ENCODE data around the gene ROBO2.

Gene ROBO2

GRCh38 chr3:77467702-77468625 is 428.1 kb downstream of the ROBO2 start:
- H3K9me3 Mint-ChIP-seq, result peaks cover 24% of the 10 kb centered on the region
- no peak overlapping the region for H3K27ac Mint-ChIP-seq
- H3K4me3 Mint-ChIP-seq, result no peak overlapping the region
- no peaks in the 10 kb centered on the region for H3K4me1 Mint-ChIP-seq (ENCODE audit: low read depth)
- H3K27me3 Mint-ChIP-seq (ENCODE audit: low read depth), result no peaks in the 10 kb centered on the region
- no peaks in the 10 kb centered on the region for H3K36me3 Mint-ChIP-seq (ENCODE audit: low read depth)

- Mint-ChIP-seq H3K36me3 (ENCODE audit: low read depth) (no peaks in the 10 kb centered on the region), H3K4me1 (ENCODE audit: low read depth) (no peaks in the 10 kb centered on the region), H3K4me3 (no peak overlapping the region), H3K27ac (no peak overlapping the region), H3K27me3 (ENCODE audit: low read depth) (no peaks in the 10 kb centered on the region), H3K9me3 (peaks cover 24% of the 10 kb centered on the region)
Measured at GRCh38 chr3:77468626-77469020, 428.7 kb downstream of the ROBO2 start.

GRCh38 chr3:77475507-77475906 is 435.6 kb downstream of the ROBO2 start:
- Mint-ChIP-seq H3K27me3 (ENCODE audit: low read depth) (no peaks in the 10 kb centered on the region), H3K27ac (no peak overlapping the region), H3K4me1 (ENCODE audit: low read depth) (no peaks in the 10 kb centered on the region), H3K36me3 (ENCODE audit: low read depth) (no peaks in the 10 kb centered on the region), H3K9me3 (peaks cover 32% of the 10 kb centered on the region), H3K4me3 (no peak overlapping the region)

- H3K36me3 Mint-ChIP-seq (ENCODE audit: low read depth), result no peaks in the 10 kb centered on the region
- H3K4me3 Mint-ChIP-seq, result no peak overlapping the region
- H3K4me1 Mint-ChIP-seq (ENCODE audit: low read depth), result no peaks in the 10 kb centered on the region
- peaks cover 25% of the 10 kb centered on the region for H3K9me3 Mint-ChIP-seq
- H3K27ac Mint-ChIP-seq, result no peak overlapping the region
- H3K27me3 Mint-ChIP-seq (ENCODE audit: low read depth), result no peaks in the 10 kb centered on the region
Measured at GRCh38 chr3:77479021-77479420, 439.1 kb downstream of the ROBO2 start.

- Mint-ChIP-seq H3K9me3 (peaks cover 31% of the 10 kb centered on the region), H3K4me1 (ENCODE audit: low read depth) (no peaks in the 10 kb centered on the region), H3K36me3 (ENCODE audit: low read depth) (no peaks in the 10 kb centered on the region), H3K27ac (no peak overlapping the region), H3K27me3 (ENCODE audit: low read depth) (no peaks in the 10 kb centered on the region), H3K4me3 (no peak overlapping the region)
Measured at GRCh38 chr3:77489216-77489615, 449.3 kb downstream of the ROBO2 start.

- no peaks in the 10 kb centered on the region for H3K4me1 Mint-ChIP-seq (ENCODE audit: low read depth)
- H3K27ac Mint-ChIP-seq, result no peak overlapping the region
- H3K9me3 Mint-ChIP-seq, result peaks cover 20% of the 10 kb centered on the region
- no peaks in the 10 kb centered on the region for H3K36me3 Mint-ChIP-seq (ENCODE audit: low read depth)
- H3K27me3 Mint-ChIP-seq (ENCODE audit: low read depth), result no peaks in the 10 kb centered on the region
- H3K4me3 Mint-ChIP-seq, result no peak overlapping the region
Measured at GRCh38 chr3:77491961-77492360, 452.1 kb downstream of the ROBO2 start.

- H3K36me3 Mint-ChIP-seq (ENCODE audit: low read depth), result no peaks in the 10 kb centered on the region
- H3K27ac Mint-ChIP-seq, result no peak overlapping the region
- no peak overlapping the region for H3K4me3 Mint-ChIP-seq
- H3K27me3 Mint-ChIP-seq (ENCODE audit: low read depth), result no peaks in the 10 kb centered on the region
- H3K4me1 Mint-ChIP-seq (ENCODE audit: low read depth), result no peaks in the 10 kb centered on the region
- H3K9me3 Mint-ChIP-seq, result peaks cover 8% of the 10 kb centered on the region
Measured at GRCh38 chr3:77500721-77501120, 460.8 kb downstream of the ROBO2 start.

- Mint-ChIP-seq H3K4me1 (ENCODE audit: low read depth) (no peaks in the 10 kb centered on the region), H3K27me3 (ENCODE audit: low read depth) (no peaks in the 10 kb centered on the region), H3K4me3 (no peak overlapping the region), H3K36me3 (ENCODE audit: low read depth) (no peaks in the 10 kb centered on the region), H3K9me3 (peaks cover 21% of the 10 kb centered on the region), H3K27ac (no peak overlapping the region)
Measured at GRCh38 chr3:77506384-77506783, 466.5 kb downstream of the ROBO2 start.

- H3K27me3 Mint-ChIP-seq (ENCODE audit: low read depth), result no peaks in the 10 kb centered on the region
- H3K4me1 Mint-ChIP-seq (ENCODE audit: low read depth), result no peaks in the 10 kb centered on the region
- H3K36me3 Mint-ChIP-seq (ENCODE audit: low read depth), result no peaks in the 10 kb centered on the region
- no peak overlapping the region for H3K27ac Mint-ChIP-seq
- no peak overlapping the region for H3K4me3 Mint-ChIP-seq
- H3K9me3 Mint-ChIP-seq, result peaks cover 28% of the 10 kb centered on the region
Measured at GRCh38 chr3:77513542-77513941, 473.6 kb downstream of the ROBO2 start.

- H3K36me3 Mint-ChIP-seq (ENCODE audit: low read depth), result no peaks in the 10 kb centered on the region
- peaks cover 21% of the 10 kb centered on the region for H3K9me3 Mint-ChIP-seq
- no peaks in the 10 kb centered on the region for H3K4me1 Mint-ChIP-seq (ENCODE audit: low read depth)
- no peaks in the 10 kb centered on the region for H3K27me3 Mint-ChIP-seq (ENCODE audit: low read depth)
- H3K4me3 Mint-ChIP-seq, result no peak overlapping the region
- no peak overlapping the region for H3K27ac Mint-ChIP-seq
Measured at GRCh38 chr3:77514766-77515165, 474.9 kb downstream of the ROBO2 start.

- Mint-ChIP-seq H3K4me1 (ENCODE audit: low read depth) (no peaks in the 10 kb centered on the region), H3K9me3 (peaks cover 5% of the 10 kb centered on the region), H3K36me3 (ENCODE audit: low read depth) (no peaks in the 10 kb centered on the region), H3K27ac (no peak overlapping the region), H3K27me3 (ENCODE audit: low read depth) (no peaks in the 10 kb centered on the region), H3K4me3 (no peak overlapping the region)
Measured at GRCh38 chr3:77524463-77524862, 484.6 kb downstream of the ROBO2 start.

- H3K36me3 Mint-ChIP-seq (ENCODE audit: low read depth), result no peaks in the 10 kb centered on the region
- H3K4me3 Mint-ChIP-seq, result no peak overlapping the region
- H3K4me1 Mint-ChIP-seq (ENCODE audit: low read depth), result no peaks in the 10 kb centered on the region
- H3K9me3 Mint-ChIP-seq, result peaks cover 5% of the 10 kb centered on the region
- no peak overlapping the region for H3K27ac Mint-ChIP-seq
- no peaks in the 10 kb centered on the region for H3K27me3 Mint-ChIP-seq (ENCODE audit: low read depth)
Measured at GRCh38 chr3:77524946-77525682, 485.2 kb downstream of the ROBO2 start.

- no peaks in the 10 kb centered on the region for H3K27me3 Mint-ChIP-seq (ENCODE audit: low read depth)
- H3K4me1 Mint-ChIP-seq (ENCODE audit: low read depth), result no peaks in the 10 kb centered on the region
- no peaks in the 10 kb centered on the region for H3K36me3 Mint-ChIP-seq (ENCODE audit: low read depth)
- no peak overlapping the region for H3K27ac Mint-ChIP-seq
- H3K4me3 Mint-ChIP-seq, result no peak overlapping the region
- peaks cover 7% of the 10 kb centered on the region for H3K9me3 Mint-ChIP-seq
Measured at GRCh38 chr3:77526573-77527113, 486.7 kb downstream of the ROBO2 start.

- Mint-ChIP-seq H3K27me3 (ENCODE audit: low read depth) (no peaks in the 10 kb centered on the region), H3K4me1 (ENCODE audit: low read depth) (no peaks in the 10 kb centered on the region), H3K27ac (no peak overlapping the region), H3K4me3 (no peak overlapping the region), H3K36me3 (ENCODE audit: low read depth) (no peaks in the 10 kb centered on the region), H3K9me3 (peaks cover 23% of the 10 kb centered on the region)
Measured at GRCh38 chr3:77529522-77529921, 489.6 kb downstream of the ROBO2 start.

- Mint-ChIP-seq H3K9me3 (peaks cover 22% of the 10 kb centered on the region), H3K36me3 (ENCODE audit: low read depth) (no peaks in the 10 kb centered on the region), H3K4me1 (ENCODE audit: low read depth) (no peaks in the 10 kb centered on the region)
Measured at GRCh38 chr3:77530870-77531269, 491.0 kb downstream of the ROBO2 start.

More at GRCh38 chr3:77530870-77531269, 491.0 kb downstream of the ROBO2 start:
- Mint-ChIP-seq H3K27ac (no peak overlapping the region), H3K27me3 (ENCODE audit: low read depth) (no peaks in the 10 kb centered on the region), H3K4me3 (no peak overlapping the region)

Data from T-helper 1 cell treated with Interleukin-12 subunit alpha and Interleukin-12 subunit beta and Interleukin-4 antibody, amounts not matched to agents 30 μg/mL and 1 μg/mL, for 36 hours (primary cell).